ENCODE results near the gene IGSF1.

IGSF1 gene, protein sequence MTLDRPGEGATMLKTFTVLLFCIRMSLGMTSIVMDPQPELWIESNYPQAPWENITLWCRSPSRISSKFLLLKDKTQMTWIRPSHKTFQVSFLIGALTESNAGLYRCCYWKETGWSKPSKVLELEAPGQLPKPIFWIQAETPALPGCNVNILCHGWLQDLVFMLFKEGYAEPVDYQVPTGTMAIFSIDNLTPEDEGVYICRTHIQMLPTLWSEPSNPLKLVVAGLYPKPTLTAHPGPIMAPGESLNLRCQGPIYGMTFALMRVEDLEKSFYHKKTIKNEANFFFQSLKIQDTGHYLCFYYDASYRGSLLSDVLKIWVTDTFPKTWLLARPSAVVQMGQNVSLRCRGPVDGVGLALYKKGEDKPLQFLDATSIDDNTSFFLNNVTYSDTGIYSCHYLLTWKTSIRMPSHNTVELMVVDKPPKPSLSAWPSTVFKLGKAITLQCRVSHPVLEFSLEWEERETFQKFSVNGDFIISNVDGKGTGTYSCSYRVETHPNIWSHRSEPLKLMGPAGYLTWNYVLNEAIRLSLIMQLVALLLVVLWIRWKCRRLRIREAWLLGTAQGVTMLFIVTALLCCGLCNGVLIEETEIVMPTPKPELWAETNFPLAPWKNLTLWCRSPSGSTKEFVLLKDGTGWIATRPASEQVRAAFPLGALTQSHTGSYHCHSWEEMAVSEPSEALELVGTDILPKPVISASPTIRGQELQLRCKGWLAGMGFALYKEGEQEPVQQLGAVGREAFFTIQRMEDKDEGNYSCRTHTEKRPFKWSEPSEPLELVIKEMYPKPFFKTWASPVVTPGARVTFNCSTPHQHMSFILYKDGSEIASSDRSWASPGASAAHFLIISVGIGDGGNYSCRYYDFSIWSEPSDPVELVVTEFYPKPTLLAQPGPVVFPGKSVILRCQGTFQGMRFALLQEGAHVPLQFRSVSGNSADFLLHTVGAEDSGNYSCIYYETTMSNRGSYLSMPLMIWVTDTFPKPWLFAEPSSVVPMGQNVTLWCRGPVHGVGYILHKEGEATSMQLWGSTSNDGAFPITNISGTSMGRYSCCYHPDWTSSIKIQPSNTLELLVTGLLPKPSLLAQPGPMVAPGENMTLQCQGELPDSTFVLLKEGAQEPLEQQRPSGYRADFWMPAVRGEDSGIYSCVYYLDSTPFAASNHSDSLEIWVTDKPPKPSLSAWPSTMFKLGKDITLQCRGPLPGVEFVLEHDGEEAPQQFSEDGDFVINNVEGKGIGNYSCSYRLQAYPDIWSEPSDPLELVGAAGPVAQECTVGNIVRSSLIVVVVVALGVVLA (N-terminal part only)

GRCh38 chrX:131288738-131289511, at the start of gene IGSF1:
TSS of gene IGSF1 (minus strand) at chrX:131289306. CDS start at chrX:131286674, 2,632 bp downstream.
- peak; percentile 54 for DNase-seq

- no peak for DNase-seq
Observed at GRCh38 chrX:131332331-131332730, 43.2 kb upstream of the IGSF1 start.

GRCh38 chrX:131331152-131331551, 42.0 kb upstream of the IGSF1 start:
- DNase-seq = no peak

DNA sequence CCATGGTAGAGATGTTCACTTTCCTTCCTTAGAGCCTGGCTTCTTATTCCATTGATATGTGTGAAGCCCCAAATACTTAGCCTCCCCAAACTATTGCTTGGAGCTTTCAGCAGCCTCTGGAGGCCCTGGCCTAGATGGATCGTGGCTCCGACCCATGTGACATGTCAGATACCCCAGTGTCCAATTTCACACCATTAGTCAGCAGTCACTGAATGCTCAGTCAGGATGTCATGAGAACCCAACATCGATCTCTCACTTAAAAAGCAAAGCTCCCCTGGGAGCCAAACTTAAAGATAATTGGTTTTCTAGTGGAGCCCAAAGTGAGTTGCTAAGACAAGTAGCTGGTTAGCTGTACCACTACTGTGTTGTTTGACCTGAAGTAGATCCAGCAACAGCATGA, 41.6 kb upstream of the IGSF1 start:
- DNase-seq = no peak

- DNase-seq = no peak
Observed at GRCh38 chrX:131322651-131323050, 33.5 kb upstream of the IGSF1 start.

GRCh38 chrX:131317326-131317725, 28.2 kb upstream of the IGSF1 start:
- DNase-seq = no peak

DNA sequence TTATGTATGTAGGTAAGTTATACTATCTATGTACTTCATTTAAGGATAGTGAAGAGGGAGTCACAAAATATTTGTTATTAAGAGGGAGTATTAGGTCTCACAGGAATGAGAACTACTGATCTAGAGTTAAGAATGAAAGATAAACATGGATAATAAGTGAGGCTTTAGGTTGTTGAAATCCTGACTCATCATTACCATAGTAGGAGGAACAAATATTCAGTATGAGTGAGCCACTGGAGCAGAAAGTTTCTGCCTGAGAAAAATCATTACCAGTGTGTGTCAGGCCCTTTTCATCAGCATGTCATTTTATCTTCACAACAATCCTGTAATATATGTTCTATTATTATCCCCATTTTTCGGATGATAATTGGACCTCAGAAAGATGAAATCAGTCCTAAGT, 27.2 kb upstream of the IGSF1 start:
- no peak for DNase-seq

DNA sequence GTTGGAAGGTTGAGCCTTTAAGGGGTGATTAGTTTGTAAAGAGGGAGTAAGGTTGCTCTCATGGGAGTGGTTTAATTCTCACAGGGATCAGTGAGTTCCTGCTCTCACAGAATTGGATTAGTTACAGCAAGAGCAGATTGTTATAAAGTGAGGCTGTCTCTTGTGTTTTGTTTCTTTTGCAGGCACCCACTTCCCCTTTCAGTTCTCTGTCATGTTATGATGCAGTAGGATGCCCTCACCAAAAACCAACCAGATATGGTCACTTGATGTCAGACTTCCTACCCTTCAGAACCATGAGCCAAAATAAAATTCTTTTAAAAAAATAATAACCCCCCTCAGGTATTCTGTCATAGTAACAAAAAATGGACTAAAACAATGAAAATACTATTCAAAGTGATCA, 19.9 kb upstream of the IGSF1 start:
- DNase-seq = no peak

- DNase-seq = no peak
Observed at GRCh38 chrX:131306601-131307000, 17.5 kb upstream of the IGSF1 start.

DNA sequence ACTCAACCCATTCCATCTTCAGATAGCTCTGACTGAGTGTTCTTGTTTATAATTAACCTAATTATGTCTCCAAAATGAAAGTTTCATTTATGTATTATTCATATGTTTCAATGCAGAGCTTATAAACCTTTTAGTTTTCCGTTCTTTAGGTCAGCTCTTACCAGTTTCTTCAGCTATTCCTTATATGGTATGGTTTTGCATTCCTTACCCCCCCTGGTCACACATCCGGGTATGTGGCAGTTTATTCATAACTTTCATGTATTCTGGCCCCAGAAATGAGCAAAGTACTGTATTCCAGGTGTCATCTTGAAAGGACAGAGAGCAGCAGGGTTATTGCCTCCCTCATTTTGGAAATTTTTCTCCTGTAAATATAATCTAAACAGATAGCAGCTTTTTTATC, 16.8 kb upstream of the IGSF1 start:
- DNase-seq = no peak

GRCh38 chrX:131302701-131303100, 13.6 kb upstream of the IGSF1 start:
- peak; percentile 14 for DNase-seq

DNA sequence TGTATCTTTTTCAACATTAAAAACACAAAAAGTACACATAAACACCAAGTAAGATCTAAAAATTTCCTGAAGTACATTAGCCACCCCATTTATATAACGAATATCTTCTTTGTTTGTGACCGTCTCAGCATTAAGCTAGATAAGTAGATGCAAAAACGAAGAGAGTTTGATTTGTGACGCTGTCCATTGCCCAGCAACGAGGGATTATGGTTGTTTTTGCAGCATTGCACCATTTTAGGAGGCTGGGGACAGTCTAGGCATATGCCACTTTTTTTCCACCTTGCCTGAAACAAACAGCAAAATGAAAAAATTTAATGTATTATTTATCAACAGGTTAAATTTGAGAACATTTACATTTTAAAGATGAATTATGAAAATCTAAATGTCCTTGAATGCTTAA, 12.0 kb upstream of the IGSF1 start:
- DNase-seq = no peak

DNA sequence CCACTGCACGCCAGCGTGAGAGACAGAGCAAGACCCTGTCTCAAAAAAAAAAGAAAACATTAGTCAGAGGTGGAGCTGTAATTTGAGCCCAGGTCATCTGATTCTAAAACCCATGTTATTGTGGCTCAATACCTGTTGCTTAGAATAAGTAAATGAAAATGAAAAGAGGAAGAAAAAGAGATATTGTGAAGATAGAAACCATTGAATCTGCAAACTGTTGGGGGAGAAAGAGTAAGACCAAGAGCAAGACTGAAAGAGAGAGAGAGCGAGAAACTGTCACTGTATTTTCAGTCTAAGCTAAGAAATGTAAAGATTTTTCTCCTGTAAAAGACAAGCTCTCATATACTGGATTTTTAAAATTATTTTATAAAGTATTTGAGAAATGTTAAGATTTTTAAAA, 9.7 kb upstream of the IGSF1 start:
- DNase-seq = no peak

DNA sequence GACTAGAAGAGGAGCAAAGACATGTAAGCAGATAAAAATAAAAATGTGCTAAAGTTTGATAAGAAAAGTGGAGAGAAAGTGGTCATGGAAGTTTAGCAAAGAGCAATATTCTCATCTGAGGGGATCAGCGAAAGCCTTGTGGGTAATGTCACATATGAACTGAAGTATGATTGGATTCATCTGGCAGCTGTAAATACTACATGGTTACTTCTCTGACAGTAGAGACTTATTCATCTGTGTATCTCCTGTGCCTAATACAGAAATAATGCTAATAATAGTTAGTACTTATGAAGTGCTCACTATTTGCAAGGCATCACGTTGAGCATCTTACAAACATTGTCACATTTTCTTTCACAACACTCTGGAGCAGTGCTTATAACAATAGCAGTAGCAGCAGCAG, 8.9 kb upstream of the IGSF1 start:
- DNase-seq = no peak

DNA sequence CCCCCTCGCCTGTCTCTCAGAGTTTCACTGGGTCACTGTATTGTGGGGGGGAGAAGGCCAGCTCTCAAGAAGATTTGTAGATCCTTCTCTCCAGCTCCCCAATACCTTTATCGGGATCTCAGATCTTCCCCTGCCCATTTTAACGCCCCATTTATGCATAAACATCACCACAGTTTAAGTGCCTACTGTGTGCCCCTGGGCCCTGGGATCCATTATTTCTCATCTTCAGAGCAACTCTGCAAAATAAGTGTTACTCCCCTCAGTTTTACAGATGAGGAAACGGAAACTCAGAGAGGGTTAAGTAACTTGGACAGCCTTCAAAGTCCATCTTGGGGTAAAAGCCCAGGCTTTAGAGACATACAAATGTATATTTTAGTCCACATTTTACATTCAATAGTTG, 421 bp upstream of the IGSF1 start:
- DNase-seq = no peak

GRCh38 chrX:131288188-131288587, 918 bp downstream of the IGSF1 start:
- no peak for DNase-seq

GRCh38 chrX:131287560-131288179, 1.4 kb downstream of the IGSF1 start:
- no peak for DNase-seq

- peak; percentile 56 for DNase-seq
Observed at GRCh38 chrX:131279617-131280016, 9.5 kb downstream of the IGSF1 start.

- no peak for DNase-seq
Observed at GRCh38 chrX:131279197-131279596, 9.9 kb downstream of the IGSF1 start.

GRCh38 chrX:131277543-131278136, 11.5 kb downstream of the IGSF1 start:
- peak; percentile 47 for DNase-seq

GRCh38 chrX:131273011-131273410, 16.1 kb downstream of the IGSF1 start:
- DNase-seq = no peak
